Adipocyte (in vitro differentiated cells): Measurements from ENCODE around the gene TCF23.
"Not testable (repeated sequence)": the region's sequence is repeated elsewhere in the genome, so short reads cannot be mapped to it uniquely, and the experiment has no call there.

Source experiments
- DNase-seq: peaks from one replicate; pipeline ENCODE4 v3.0.0-alpha.2; 2015; ENCODE audit warnings: low read depth
- H3K27me3 ChIP-seq: replicated peaks from 2 replicates; pipeline ENCODE4 v1.7.0; 2013; ENCODE audit warnings: mild to moderate bottlenecking, low read length, moderate library complexity; ENCODE audit not compliant: control insufficient read depth, insufficient read depth
- H3K36me3 ChIP-seq: 2 replicates; pipeline ENCODE4 v1.7.0; 2013; ENCODE audit warnings: low read length, mild to moderate bottlenecking, moderate library complexity; ENCODE audit not compliant: control insufficient read depth, insufficient read depth, severe bottlenecking
- H3K4me1 ChIP-seq: 2 replicates; pipeline ENCODE4 v1.7.0; 2013; ENCODE audit warnings: mild to moderate bottlenecking, low read length, moderate library complexity; ENCODE audit not compliant: control insufficient read depth, insufficient read depth
- H3K4me3 ChIP-seq: 2 replicates; pipeline ENCODE4 v1.7.0; 2013; ENCODE audit warnings: mild to moderate bottlenecking, low read length, moderate library complexity
- H3K9ac ChIP-seq: 2 replicates; pipeline ENCODE4 v1.7.0; 2013; ENCODE audit warnings: mild to moderate bottlenecking, low read length, moderate library complexity
- H3K9me3 ChIP-seq: 2 replicates; pipeline ENCODE4 v1.7.0; 2013; ENCODE audit warnings: mild to moderate bottlenecking, low read length, moderate library complexity; ENCODE audit not compliant: control insufficient read depth

The TCF23 gene

DNA sequence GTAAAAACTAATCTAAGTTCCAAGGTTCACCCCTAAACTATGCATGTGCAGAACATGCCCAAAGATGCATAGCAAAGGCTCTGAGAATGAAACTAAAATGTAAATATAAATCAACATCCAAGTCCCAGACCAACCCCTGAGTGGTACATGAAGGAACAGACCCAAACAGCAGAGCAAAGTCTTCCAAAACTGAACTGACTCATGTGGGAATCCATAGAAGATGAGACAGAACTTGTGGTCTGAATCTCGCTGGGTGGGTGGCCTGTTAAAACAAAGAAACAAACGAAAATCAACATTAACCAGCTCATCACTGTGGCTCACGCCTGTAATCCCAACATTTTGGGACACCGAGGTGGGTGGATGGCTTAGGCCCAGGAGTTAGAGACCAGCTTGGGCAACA is 33.5 kb downstream of the TCF23 start:
- peak overlapping the region; percentile 1 for H3K4me3 ChIP-seq
- H3K9me3 ChIP-seq: no peaks in the 10 kb centered on the region
- no peaks in the 10 kb centered on the region for H3K36me3 ChIP-seq
- H3K4me1 ChIP-seq: peaks cover 89% of the 10 kb centered on the region
- DNase-seq: peak; percentile 39
- peak overlapping the region; percentile 87 for H3K9ac ChIP-seq
- H3K27me3 ChIP-seq: no peaks in the 10 kb centered on the region

DNA sequence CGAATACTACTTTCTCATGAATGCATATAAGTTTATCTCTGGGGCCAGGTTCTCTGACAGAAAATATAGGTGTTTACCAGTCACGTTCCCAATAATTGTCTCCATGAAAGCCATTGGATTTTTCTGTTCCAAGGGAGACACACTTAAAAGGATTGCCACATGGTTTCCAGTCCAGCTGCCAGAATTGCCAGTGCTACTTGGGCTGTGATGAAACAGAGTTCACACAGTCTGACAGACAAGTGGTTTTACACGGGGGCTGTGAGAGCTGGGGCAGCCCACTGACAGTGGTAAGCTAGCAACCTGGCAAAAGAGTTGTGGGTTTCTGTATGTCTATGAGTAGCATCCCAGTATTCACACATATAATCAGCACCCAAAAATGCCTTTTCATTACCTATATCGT is 35.3 kb downstream of the TCF23 start:
- no peaks in the 10 kb centered on the region for H3K27me3 ChIP-seq
- peaks cover 91% of the 10 kb centered on the region for H3K4me1 ChIP-seq
- H3K9me3 ChIP-seq: no peaks in the 10 kb centered on the region
- H3K36me3 ChIP-seq: no peaks in the 10 kb centered on the region
- DNase-seq: peak; percentile 43
- H3K9ac ChIP-seq: peak overlapping the region; percentile 87
- H3K4me3 ChIP-seq: no peak overlapping the region

DNA sequence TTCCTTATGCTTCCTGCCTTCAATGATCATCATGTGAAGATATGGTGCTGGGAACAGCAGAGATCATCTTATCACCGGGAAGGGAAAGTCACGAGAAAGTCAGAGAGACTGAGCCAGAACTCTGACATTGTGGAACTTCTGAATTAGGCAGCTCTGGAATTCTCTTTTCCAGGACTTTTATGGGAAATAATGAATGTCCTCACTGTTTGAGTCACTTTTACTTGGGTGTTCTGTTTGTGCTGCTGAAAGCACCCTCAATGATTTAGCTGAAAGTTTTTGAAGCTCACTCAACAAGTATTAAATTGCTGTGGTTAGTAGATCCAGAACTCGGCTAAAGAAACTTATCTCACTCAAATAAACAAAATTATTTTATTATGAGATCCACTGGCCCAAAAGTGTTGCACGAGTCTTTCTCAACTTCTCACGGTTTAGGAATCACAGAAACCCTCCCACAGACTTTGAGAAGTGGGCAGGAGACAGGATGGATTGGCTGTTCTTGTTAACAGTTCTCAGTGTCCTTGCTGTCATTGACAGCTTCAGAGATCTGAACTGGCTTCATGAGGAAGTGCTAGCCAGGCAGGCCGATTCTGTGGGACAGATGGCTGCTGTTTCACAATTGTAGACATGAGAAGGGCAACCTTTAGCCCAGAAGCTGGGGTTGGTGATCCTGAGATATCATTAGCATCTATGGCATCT is 36.7 kb downstream of the TCF23 start:
- no peaks in the 10 kb centered on the region for H3K36me3 ChIP-seq
- H3K9me3 ChIP-seq: no peaks in the 10 kb centered on the region
- peak overlapping the region; percentile 87 for H3K9ac ChIP-seq
- peak; percentile 70 for DNase-seq
- peaks cover 78% of the 10 kb centered on the region for H3K4me1 ChIP-seq
- H3K4me3 ChIP-seq: peak overlapping the region; percentile 0
- no peaks in the 10 kb centered on the region for H3K27me3 ChIP-seq

DNA sequence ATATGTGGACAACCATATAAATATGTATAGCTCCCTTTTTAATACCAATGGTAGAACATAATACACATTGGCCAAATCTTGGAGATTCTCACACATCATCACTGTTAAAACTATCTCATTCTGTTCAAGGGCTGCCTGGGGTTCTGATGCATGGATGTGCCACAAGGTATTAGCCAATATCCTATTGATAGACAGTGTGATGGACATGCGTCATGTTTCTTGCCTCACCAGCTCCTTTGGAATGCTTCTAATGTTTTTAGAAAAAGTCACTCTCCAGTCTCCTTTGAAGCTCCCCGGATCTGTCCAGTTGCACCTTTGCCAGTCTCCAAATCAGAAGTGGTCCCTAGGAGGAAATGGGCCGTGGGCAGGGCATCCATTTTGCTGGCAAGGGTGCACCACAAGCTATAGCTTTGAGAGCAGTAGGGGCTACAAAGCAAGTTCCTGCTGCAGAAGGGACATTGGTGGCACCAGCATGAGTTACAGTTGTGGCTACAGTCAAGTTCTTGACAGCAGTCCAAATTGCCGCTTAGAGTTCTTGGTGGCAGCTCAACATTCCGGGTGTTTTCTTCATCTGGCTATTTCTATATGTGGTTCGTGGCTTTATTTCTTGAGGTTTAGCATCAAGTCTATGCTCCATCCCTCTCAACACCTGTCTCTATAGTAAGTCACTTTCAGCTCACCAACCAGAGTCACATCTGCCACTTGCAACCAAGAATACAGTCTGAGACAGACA is 38.0 kb downstream of the TCF23 start:
- H3K4me1 ChIP-seq: peaks cover 72% of the 10 kb centered on the region
- no peak for DNase-seq

DNA sequence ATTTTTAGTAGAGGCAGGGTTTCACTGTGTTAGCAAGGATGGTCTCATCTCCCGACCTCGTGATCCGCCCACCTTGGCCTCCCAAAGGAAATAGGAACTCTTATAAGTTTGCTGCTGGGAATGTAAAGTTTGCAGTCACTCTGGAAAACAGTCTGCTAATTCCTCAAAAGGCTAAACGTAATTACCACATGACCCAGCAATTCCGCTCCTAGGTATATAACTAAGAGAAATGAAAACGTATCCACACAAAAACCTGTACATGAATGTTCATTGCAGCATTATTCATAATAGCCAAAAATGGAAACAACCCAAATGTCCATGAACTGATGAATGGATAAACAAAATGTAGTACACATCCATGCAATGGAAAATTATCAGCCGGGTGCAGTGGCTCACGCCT is 41.2 kb downstream of the TCF23 start:
- H3K9me3 ChIP-seq: no peaks in the 10 kb centered on the region
- no peaks in the 10 kb centered on the region for H3K27me3 ChIP-seq
- H3K9ac ChIP-seq: no peak overlapping the region
- H3K4me1 ChIP-seq: peaks cover 40% of the 10 kb centered on the region
- H3K36me3 ChIP-seq: no peaks in the 10 kb centered on the region
- DNase-seq: no peak
- no peak overlapping the region for H3K4me3 ChIP-seq

More for the DNA sequence above, 38.0 kb downstream of the TCF23 start:
- H3K27me3 ChIP-seq: no peaks in the 10 kb centered on the region
- no peaks in the 10 kb centered on the region for H3K9me3 ChIP-seq
- no peaks in the 10 kb centered on the region for H3K36me3 ChIP-seq
- H3K4me3 ChIP-seq: peak overlapping the region; percentile 0
- H3K9ac ChIP-seq: peak overlapping the region; percentile 87

DNA sequence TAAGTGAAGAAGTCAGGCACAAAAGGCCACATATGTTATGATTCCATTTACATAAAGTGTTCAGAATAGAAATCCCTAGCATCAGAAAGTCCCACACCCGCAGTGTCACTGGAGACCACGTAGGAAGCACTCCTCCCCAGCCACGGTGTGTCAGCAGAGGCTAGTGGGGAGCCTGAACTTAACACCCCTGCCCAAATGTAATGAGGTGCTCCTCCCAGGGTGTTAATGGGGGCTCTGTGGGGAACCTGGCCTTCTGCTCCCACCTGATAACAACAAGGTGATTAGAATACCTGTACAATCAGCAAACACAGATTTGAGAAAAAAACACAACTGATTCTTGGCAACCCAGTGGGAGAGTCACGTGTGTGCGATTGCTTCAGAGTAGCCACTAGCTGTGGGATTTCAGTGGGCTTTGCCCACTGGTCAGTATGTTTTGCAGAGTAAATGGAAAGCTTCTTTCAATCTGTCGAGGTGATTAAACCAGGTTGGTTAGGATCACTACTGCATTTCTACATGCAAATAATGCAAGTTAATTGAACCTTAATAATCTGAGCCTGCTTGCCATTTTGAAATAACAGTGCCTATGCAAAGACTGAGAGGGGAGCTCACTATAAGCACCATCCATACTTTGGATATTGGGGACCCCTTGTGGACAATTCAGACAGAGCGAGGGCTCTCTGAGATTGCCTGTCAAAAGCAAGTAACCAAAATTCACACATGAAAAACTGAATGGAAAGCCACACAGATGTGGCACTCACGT is 42.4 kb downstream of the TCF23 start:
- peak; percentile 80 for DNase-seq
- Histone ChIP-seq H3K9ac (peak overlapping the region; percentile 56), H3K9me3 (no peaks in the 10 kb centered on the region), H3K4me1 (peaks cover 28% of the 10 kb centered on the region), H3K27me3 (no peaks in the 10 kb centered on the region), H3K4me3 (no peak overlapping the region), H3K36me3 (no peaks in the 10 kb centered on the region)

DNA sequence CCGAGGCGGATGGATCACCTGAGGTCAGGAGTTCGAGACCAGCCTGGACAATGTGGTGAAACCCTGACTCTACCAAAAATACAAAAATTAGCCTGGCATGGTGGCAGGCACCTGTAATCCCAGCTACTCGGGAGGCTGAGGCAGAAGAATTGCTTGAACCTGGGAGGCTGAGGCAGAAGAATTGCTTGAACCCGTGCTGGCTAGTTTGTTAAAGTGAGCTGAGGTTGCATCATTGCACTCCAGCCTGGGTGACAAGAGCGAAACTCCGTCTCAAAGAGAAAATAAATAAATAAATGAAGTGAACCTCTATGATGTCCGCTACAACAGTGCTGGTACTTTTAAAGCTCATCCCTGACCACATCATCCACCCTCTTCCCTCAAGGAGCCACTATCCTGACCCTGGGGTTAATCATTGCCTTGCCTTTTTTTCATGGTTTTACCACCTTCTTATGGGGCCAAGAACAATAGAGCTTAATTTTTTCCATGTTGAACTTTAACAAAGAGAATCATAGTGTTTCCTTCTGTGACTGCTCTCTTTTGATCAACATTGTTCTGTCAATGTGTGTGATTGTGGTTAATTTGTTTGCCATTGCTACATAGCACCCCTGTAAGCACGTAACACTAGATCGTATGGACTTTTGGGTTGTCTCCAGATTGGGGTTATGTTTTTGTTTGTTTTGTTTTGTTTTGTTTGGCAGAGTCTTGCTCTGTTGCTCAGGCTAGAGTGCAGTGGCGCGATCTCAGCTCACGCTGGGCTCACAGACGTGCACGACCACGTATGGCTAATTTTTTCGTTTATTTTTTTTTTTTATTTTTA is 45.9 kb downstream of the TCF23 start:
- Histone ChIP-seq H3K27me3 (no peaks in the 10 kb centered on the region), H3K9ac (no peak overlapping the region), H3K36me3 (peaks cover 2% of the 10 kb centered on the region), H3K9me3 (no peaks in the 10 kb centered on the region), H3K4me1 (peaks cover 7% of the 10 kb centered on the region), H3K4me3 (no peak overlapping the region)
- DNase-seq: no peak

DNA sequence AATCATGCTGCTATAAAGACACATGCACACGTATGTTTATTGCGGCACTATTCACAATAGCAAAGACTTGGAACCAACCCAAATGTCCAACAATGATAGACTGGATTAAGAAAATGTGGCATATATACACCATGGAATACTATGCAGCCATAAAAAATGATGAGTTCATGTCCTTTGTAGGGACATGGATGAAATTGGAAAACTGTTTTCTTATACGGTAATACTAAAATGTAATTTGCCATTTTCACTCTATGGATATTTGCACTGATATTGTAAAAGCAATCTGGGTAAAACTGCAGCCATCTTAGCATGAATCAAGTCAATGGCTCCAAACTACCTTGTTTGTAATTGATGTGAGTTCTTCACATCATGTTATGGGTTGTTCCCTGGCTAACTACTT is 47.0 kb downstream of the TCF23 start:
- H3K4me1 ChIP-seq, H3K27me3 ChIP-seq, DNase-seq, H3K9ac ChIP-seq, H3K4me3 ChIP-seq, H3K9me3 ChIP-seq: not testable (repeated sequence)
- peaks cover 11% of the 10 kb centered on the region for H3K36me3 ChIP-seq

DNA sequence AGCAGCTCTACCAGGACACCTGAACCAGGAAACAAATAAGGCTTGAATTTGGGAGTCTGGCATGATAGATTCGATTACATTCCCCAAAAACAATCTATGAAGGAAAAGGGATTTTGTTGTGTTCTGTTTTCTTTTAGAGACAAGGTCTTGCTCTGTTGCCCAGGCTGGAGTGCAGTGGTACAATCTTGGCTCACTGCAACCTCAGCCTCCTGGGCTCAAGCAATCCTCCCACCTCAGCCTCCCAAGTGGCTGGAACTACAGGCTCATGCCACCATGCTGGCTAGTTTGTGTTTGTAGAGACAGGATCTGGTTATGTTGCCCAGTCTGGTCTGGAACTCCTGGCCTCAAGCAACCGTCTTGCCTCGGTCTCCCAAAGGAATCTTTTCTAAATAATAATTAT is 49.3 kb downstream of the TCF23 start:
- not testable (repeated sequence) for H3K27me3 ChIP-seq, DNase-seq, H3K4me1 ChIP-seq, H3K4me3 ChIP-seq, H3K9me3 ChIP-seq, H3K9ac ChIP-seq
- peaks cover 30% of the 10 kb centered on the region for H3K36me3 ChIP-seq

DNA sequence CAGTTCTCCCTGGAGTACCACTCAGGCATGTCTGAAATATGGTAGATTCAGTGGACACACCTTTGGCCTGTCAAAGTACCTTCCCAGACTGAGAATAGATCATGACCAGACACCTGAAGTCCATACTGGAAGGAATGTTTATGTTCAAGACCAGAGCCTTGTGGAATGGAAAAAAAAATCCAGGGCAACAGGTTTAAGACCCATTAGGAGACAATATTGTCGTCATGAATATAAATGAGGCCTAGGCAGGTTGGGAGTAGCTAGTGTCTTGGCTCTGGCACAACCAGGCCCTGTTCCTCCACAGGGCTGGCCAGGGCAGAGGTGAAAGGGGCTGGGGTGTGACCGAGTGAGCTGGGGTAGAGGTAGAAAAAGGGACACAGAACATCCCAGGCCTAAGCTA is 49.8 kb downstream of the TCF23 start:
- Histone ChIP-seq H3K36me3 (peaks cover 36% of the 10 kb centered on the region), H3K27me3 (no peaks in the 10 kb centered on the region), H3K9me3 (no peaks in the 10 kb centered on the region), H3K9ac (no peak overlapping the region), H3K4me1 (no peaks in the 10 kb centered on the region), H3K4me3 (no peak overlapping the region)
- no peak for DNase-seq

DNA sequence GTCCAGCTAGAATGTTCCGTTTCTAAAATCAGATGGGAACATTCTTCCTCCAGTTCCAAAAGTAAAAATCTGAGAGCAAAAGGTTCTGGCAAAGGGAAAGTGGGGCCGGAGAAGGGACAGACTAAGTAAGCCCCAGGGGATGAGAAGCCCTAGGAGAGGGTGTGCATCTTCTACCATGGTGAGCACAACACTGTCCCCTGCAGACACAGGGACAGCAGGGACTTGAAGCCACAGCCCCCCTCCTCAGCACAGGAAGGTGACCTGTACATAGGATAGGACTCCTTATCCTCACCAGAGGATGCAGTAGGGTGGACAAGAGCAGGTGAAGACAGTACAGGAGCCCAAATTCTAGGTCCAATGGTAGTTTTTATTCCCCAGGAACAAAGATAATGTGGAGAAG is 50.4 kb downstream of the TCF23 start:
- Histone ChIP-seq H3K4me3 (no peak overlapping the region), H3K27me3 (no peaks in the 10 kb centered on the region), H3K9ac (no peak overlapping the region), H3K9me3 (no peaks in the 10 kb centered on the region), H3K4me1 (no peaks in the 10 kb centered on the region), H3K36me3 (peaks cover 42% of the 10 kb centered on the region)
- DNase-seq: no peak
